Measurements from ENCODE around the gene DIPK1C. TPM values are rescaled to one million over a fixed set of nuclear protein-coding genes. Genes with fewer than 3 reads are reported as not detected.

The DIPK1C gene
- polyA plus RNA-seq, 1 donor (not counting 4 experiments of a cell fraction or from before 2014, with no cell fraction given) = not detected

DNA sequence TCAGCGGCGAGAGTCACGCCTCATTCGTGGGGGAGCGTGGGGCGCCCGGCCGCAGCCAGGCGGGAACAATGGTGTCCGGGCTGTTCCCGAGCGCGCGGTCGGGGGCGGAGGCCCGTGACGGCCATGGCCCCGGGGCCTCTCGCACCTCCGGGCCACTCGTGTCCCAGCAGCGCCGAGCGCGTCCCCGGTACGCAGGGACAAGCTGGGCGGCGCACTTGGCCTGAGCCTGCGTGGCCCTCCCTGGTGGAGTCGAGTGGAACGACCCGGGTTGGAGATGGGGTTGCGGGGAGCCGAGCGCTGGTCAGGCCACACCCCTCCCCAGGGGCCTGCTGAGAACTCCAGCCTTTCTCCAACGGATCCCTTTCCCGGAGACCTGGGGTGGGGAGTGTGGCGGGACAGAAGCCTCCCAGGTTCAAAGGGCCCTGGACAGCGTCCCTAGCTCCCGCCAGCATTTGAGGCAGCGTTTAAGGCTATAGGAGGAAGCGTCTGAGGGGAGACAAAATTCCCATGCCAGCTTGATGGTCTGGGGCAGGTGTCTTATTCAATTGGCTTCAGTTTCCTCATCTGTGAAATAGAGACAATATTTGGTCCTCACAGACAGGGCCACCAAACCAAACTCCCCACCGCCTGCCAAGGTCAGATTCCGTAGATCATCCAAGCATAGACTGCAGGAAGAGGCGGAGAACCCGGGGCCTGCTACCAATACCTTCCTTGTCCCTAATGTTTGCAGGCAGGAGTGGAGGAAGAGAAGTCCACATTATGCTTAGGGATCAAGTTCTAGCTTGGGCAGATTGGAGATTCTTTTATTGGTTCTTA, 39.6 kb upstream of the DIPK1C start:
- no peaks in the 10 kb centered on the region for H3K9me3 ChIP-seq (ENCODE audit: control insufficient read depth, low read depth, low read length)
- peaks cover 0 to 2% of the 10 kb centered on the region in 2 experiments for H3K36me3 ChIP-seq (ENCODE audit: control insufficient read depth in 2 of 2, extremely low read depth in 1 of 2, insufficient read depth in 2 of 2, low read length in 2 of 2)
- H3K27me3 ChIP-seq (ENCODE audit: control insufficient read depth, extremely low read depth, insufficient read depth, low read length) = no peaks in the 10 kb centered on the region
- H3K4me2 ChIP-seq (ENCODE audit: control insufficient read depth, extremely low read depth, insufficient read depth, low read depth, low read length) = peak overlapping the region; percentile 82
- peak overlapping the region; percentile 84 for H3K27ac ChIP-seq (ENCODE audit: control insufficient read depth, insufficient read depth, low read length)
- peaks cover 41% of the 10 kb centered on the region for H3K79me2 ChIP-seq (ENCODE audit: control insufficient read depth, insufficient read depth, low read length)
- no peak for DNase-seq (ENCODE audit: low read depth, low spot score)
- peaks cover 31% of the 10 kb centered on the region for H3K4me1 ChIP-seq (ENCODE audit: control insufficient read depth, extremely low read depth, insufficient read depth, low read length)
- no peaks in the 10 kb centered on the region for H3K9me1 ChIP-seq (ENCODE audit: control insufficient read depth, extremely low read depth, insufficient read depth, low read length)
- H3K9ac ChIP-seq (ENCODE audit: control insufficient read depth, extremely low read depth, insufficient read depth, low read length) = peak overlapping the region; percentile 90
- H3K4me3 ChIP-seq (ENCODE audit: control insufficient read depth in 2 of 3, extremely low read depth in 1 of 3, insufficient read depth in 2 of 3, low read depth in 1 of 3, low read length in 3 of 3) = peak overlapping the region; percentile 82 to 89 (median 83)
- FAIRE-seq = peak; percentile 41
- no peaks in the 10 kb centered on the region for H4K20me1 ChIP-seq (ENCODE audit: control insufficient read depth, extremely low read depth, insufficient read depth, low read length)
- dilution Hi-C loops (cut with MboI; ENCODE audit: extremely low pct_ligation_motif_present, low sequenced_read_pairs) = no loop called here
- no peak for TF ChIP-seq EZH2 (IDR thresholded peaks at IDR 0.05; ENCODE audit: low read length)
- TF ChIP-seq, protein P1, sequence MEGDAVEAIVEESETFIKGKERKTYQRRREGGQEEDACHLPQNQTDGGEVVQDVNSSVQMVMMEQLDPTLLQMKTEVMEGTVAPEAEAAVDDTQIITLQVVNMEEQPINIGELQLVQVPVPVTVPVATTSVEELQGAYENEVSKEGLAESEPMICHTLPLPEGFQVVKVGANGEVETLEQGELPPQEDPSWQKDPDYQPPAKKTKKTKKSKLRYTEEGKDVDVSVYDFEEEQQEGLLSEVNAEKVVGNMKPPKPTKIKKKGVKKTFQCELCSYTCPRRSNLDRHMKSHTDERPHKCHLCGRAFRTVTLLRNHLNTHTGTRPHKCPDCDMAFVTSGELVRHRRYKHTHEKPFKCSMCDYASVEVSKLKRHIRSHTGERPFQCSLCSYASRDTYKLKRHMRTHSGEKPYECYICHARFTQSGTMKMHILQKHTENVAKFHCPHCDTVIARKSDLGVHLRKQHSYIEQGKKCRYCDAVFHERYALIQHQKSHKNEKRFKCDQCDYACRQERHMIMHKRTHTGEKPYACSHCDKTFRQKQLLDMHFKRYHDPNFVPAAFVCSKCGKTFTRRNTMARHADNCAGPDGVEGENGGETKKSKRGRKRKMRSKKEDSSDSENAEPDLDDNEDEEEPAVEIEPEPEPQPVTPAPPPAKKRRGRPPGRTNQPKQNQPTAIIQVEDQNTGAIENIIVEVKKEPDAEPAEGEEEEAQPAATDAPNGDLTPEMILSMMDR (optimal IDR thresholded peaks at IDR 0.05 in 1 of 3, IDR thresholded peaks at IDR 0.05 in 1 of 3, conservative IDR thresholded peaks at IDR 0.05 in 1 of 3; ENCODE audit: extremely low read depth in 1 of 3, insufficient read depth in 2 of 3, low read length in 3 of 3) = peak in 2 of 3 experiments; percentile 4 to 11
- H2AFZ ChIP-seq (ENCODE audit: control insufficient read depth, low read length) = peak overlapping the region; percentile 88

DNA sequence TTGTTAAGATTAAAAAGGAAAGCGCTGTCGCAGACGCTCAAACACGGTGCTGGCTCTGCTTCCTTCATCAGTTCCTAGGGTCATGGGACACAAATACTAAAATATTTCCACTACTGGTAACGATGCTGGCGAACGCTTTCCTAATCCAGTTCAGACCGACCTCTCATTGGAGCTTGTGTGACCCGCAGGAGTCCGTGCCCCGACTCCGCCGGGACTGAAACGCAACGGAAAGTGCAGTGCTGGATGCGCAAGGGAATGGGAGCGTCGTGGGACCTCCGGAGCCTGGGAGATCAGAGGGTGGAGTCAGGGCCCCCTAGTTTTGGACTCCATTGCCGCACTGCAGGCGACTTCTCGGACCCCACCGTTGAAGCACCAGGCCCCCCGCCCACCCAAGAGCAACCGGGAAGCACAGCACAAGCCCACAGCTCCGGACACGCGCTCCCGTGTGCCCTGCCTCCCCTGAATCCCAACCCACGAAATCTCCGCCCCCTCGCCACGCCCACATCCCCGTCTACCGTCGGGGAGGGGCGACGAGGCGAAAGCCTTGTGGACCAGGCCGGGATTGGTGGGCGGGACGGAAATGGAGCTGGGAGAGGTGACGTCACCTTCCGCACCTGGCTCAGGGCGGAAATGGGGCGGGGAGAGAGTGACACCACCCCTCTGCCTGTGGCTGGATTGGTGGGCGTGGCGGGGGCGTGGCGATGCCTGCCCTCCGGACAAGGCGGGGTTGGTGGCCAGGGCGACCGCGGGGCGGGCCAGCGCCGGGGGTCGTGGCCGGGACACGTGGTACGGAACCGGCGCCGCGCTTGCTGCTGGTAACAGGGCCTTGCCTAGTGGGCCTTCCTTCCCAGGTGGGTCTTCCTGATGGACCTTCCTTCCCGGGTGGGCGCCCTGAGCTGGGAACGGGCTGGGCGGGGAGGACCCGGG, 38.7 kb upstream of the DIPK1C start, which contains the start of gene CNDP2:
CNDP2 (plus strand) TSS at position 783 of the 927 bp plus-strand sequence. CDS start 3,611 bp downstream, outside the sequence.
- Histone ChIP-seq H4K20me1 (ENCODE audit: control insufficient read depth, extremely low read depth, insufficient read depth, low read length) (no peaks in the 10 kb centered on the region), H3K36me3 (ENCODE audit: control insufficient read depth in 2 of 2, extremely low read depth in 1 of 2, insufficient read depth in 2 of 2, low read length in 2 of 2) (no peaks in the 10 kb centered on the region), H3K4me1 (ENCODE audit: control insufficient read depth, extremely low read depth, insufficient read depth, low read length) (peaks cover 25% of the 10 kb centered on the region), H3K4me3 (ENCODE audit: control insufficient read depth in 2 of 3, extremely low read depth in 1 of 3, insufficient read depth in 2 of 3, low read depth in 1 of 3, low read length in 3 of 3) (peak within 1 kb of the TSS; percentile 89 to 90 (median 89)), H3K9me3 (ENCODE audit: control insufficient read depth, low read depth, low read length) (no peaks in the 10 kb centered on the region), H3K9ac (ENCODE audit: control insufficient read depth, extremely low read depth, insufficient read depth, low read length) (peak within 1 kb of the TSS; percentile 90), H2AFZ (ENCODE audit: control insufficient read depth, low read length) (peak within 1 kb of the TSS; percentile 98), H3K4me2 (ENCODE audit: control insufficient read depth, extremely low read depth, insufficient read depth, low read depth, low read length) (peak within 1 kb of the TSS; percentile 89), H3K79me2 (ENCODE audit: control insufficient read depth, insufficient read depth, low read length) (peaks cover 41% of the 10 kb centered on the region), H3K27me3 (ENCODE audit: control insufficient read depth, extremely low read depth, insufficient read depth, low read length) (no peaks in the 10 kb centered on the region), H3K9me1 (ENCODE audit: control insufficient read depth, extremely low read depth, insufficient read depth, low read length) (no peaks in the 10 kb centered on the region), H3K27ac (ENCODE audit: control insufficient read depth, insufficient read depth, low read length) (peak within 1 kb of the TSS; percentile 84)
- FAIRE-seq (peak; percentile 59), DNase-seq (ENCODE audit: low read depth, low spot score) (peak; percentile 85)
- dilution Hi-C loops (cut with MboI; ENCODE audit: extremely low pct_ligation_motif_present, low sequenced_read_pairs) = no loop called here
- TF ChIP-seq, protein P1 (optimal IDR thresholded peaks at IDR 0.05 in 1 of 3, IDR thresholded peaks at IDR 0.05 in 1 of 3, conservative IDR thresholded peaks at IDR 0.05 in 1 of 3; ENCODE audit: extremely low read depth in 1 of 3, insufficient read depth in 2 of 3, low read length in 3 of 3) = no peak
- no peak for TF ChIP-seq EZH2 (IDR thresholded peaks at IDR 0.05; ENCODE audit: low read length)

Data from keratinocyte (primary cell).